H9 (cell line): ENCODE measurements around the gene FOXP4. TPM values are rescaled to one million over a fixed set of nuclear protein-coding genes. Genes with fewer than 3 reads are reported as not detected.

Source experiments
- DNase-seq: peaks from one replicate; pipeline ENCODE4 v3.0.0-alpha.2; 2017
- H2AFZ ChIP-seq: one replicate; pipeline ENCODE4 v1.6.1; 2013; ENCODE audit warnings: mild to moderate bottlenecking, low read length, control low read depth, moderate library complexity
- H2AK5ac ChIP-seq: 2 replicates; pipeline ENCODE4 v1.6.1; 2013; ENCODE audit warnings: low read length, control low read depth, mixed read lengths; ENCODE audit not compliant: insufficient read length
- H2BK120ac ChIP-seq: one replicate; pipeline ENCODE4 v1.6.1; 2013; ENCODE audit warnings: low read depth, mild to moderate bottlenecking, low read length, control low read depth, inconsistent platforms; ENCODE audit not compliant: poor library complexity, severe bottlenecking
- H2BK12ac ChIP-seq: 2 replicates; pipeline ENCODE4 v1.6.1; 2013; ENCODE audit warnings: low read length, control low read depth, mixed read lengths, low read depth; ENCODE audit not compliant: insufficient read length
- H2BK15ac ChIP-seq: 2 replicates; pipeline ENCODE4 v1.6.1; 2013; ENCODE audit warnings: low read depth, low read length, control low read depth
- H2BK20ac ChIP-seq: one replicate; pipeline ENCODE4 v1.6.1; 2013; ENCODE audit warnings: low read depth, mild to moderate bottlenecking, low read length, control low read depth, inconsistent platforms; ENCODE audit not compliant: poor library complexity, severe bottlenecking
- H2BK5ac ChIP-seq: 2 replicates; pipeline ENCODE4 v1.6.1; 2013; ENCODE audit warnings: low read length, control low read depth, mixed read lengths; ENCODE audit not compliant: insufficient read length
- H3K14ac ChIP-seq: 2 replicates; pipeline ENCODE4 v1.6.1; 2013; ENCODE audit warnings: low read length, control low read depth; ENCODE audit not compliant: insufficient read depth
- H3K18ac ChIP-seq: 2 replicates; pipeline ENCODE4 v1.6.1; 2013; ENCODE audit warnings: low read depth, mild to moderate bottlenecking, mixed read lengths, low read length, control low read depth; ENCODE audit not compliant: insufficient read length
- H3K23ac ChIP-seq: 2 replicates; pipeline ENCODE4 v1.6.1; 2013; ENCODE audit warnings: low read length, control low read depth, mixed read lengths, low read depth; ENCODE audit not compliant: insufficient read length
- H3K23me2 ChIP-seq: 2 replicates; pipeline ENCODE4 v1.6.1; 2013; ENCODE audit warnings: low read depth, mild to moderate bottlenecking, mixed read lengths, low read length, control low read depth; ENCODE audit not compliant: insufficient read length, poor library complexity, severe bottlenecking
- H3K27ac ChIP-seq: 2 replicates; pipeline ENCODE4 v1.5.1; 2013; ENCODE audit warnings: low read length, control low read depth, mixed read lengths, low read depth; ENCODE audit not compliant: insufficient read length
- H3K27me3 ChIP-seq: 2 replicates; pipeline ENCODE4 v1.6.1; 2013; ENCODE audit warnings: low read length, control low read depth, inconsistent platforms; ENCODE audit not compliant: insufficient read depth
- H3K4ac ChIP-seq: 2 replicates; pipeline ENCODE4 v1.6.1; 2013; ENCODE audit warnings: low read depth, mild to moderate bottlenecking, control low read depth, inconsistent platforms, low read length, moderate library complexity
- H3K4me1 ChIP-seq: 2 replicates; pipeline ENCODE4 v1.6.1; 2013; ENCODE audit warnings: low read length, control low read depth, inconsistent platforms; ENCODE audit not compliant: insufficient read depth
- H3K4me2 ChIP-seq: 2 replicates; pipeline ENCODE4 v1.6.1; 2013; ENCODE audit warnings: low read length, control low read depth, mixed read lengths; ENCODE audit not compliant: insufficient read length, insufficient read depth
- H3K56ac ChIP-seq: 2 replicates; pipeline ENCODE4 v1.6.1; 2013; ENCODE audit warnings: low read depth, mild to moderate bottlenecking, mixed read lengths, low read length, control low read depth; ENCODE audit not compliant: insufficient read length
- H3K79me1 ChIP-seq: 2 replicates; pipeline ENCODE4 v1.6.1; 2013; ENCODE audit warnings: low read depth, mild to moderate bottlenecking, moderate library complexity, low read length, control low read depth, inconsistent platforms; ENCODE audit not compliant: insufficient read depth, poor library complexity, severe bottlenecking
- H3K79me2 ChIP-seq: 2 replicates; pipeline ENCODE4 v1.6.1; 2013; ENCODE audit warnings: low read length, control low read depth, inconsistent platforms; ENCODE audit not compliant: insufficient read depth
- H3K9ac ChIP-seq: 2 replicates; pipeline ENCODE4 v1.6.1; 2013; ENCODE audit warnings: low read length, control low read depth, mixed read lengths; ENCODE audit not compliant: insufficient read length; ENCODE audit errors: extremely low read depth
- H3K9me3 ChIP-seq: one replicate; pipeline ENCODE4 v1.6.1; 2013; ENCODE audit warnings: low read depth, low read length, inconsistent platforms; ENCODE audit not compliant: control insufficient read depth
- H3T11ph ChIP-seq: one replicate; pipeline ENCODE4 v1.6.1; 2013; ENCODE audit warnings: mild to moderate bottlenecking, low read length, control low read depth, inconsistent platforms
- H4K20me1 ChIP-seq: one replicate; pipeline ENCODE4 v1.6.1; 2013; ENCODE audit not compliant: control insufficient read depth, insufficient read length, insufficient read depth
- H4K5ac ChIP-seq: 2 replicates; pipeline ENCODE4 v1.6.1; 2013; ENCODE audit warnings: low read depth, mild to moderate bottlenecking, mixed read lengths, low read length, control low read depth; ENCODE audit not compliant: insufficient read length
- H4K8ac ChIP-seq: replicated peaks from 2 replicates; pipeline ENCODE4 v1.6.1; 2013; ENCODE audit warnings: low read length, control low read depth, mixed read lengths, low read depth; ENCODE audit not compliant: insufficient read length
- H4K91ac ChIP-seq: 2 replicates; pipeline ENCODE4 v1.6.1; 2013; ENCODE audit warnings: low read depth, mild to moderate bottlenecking, moderate library complexity, mixed read lengths, low read length, control low read depth; ENCODE audit not compliant: insufficient read length
- H3K27ac Mint-ChIP-seq, 3 experiments: 2 replicates in 2 of 3; 3 replicates in 1 of 3; pipeline ENCODE4 v1.8.0; 2020 to 2021; ENCODE audit warnings: mixed read lengths in 3 of 3, mild to moderate bottlenecking in 1 of 3, moderate library complexity in 1 of 3
- H3K27me3 Mint-ChIP-seq: 2 replicates; pipeline ENCODE4 v1.8.0; 2021; ENCODE audit warnings: low read depth, mild to moderate bottlenecking, moderate library complexity, mixed read lengths
- H3K36me3 Mint-ChIP-seq, 3 experiments: 2 replicates in 2 of 3; 3 replicates in 1 of 3; pipeline ENCODE4 v1.8.0; 2020 to 2021; ENCODE audit warnings: low read depth in 3 of 3, mixed read lengths in 3 of 3; ENCODE audit not compliant: insufficient read depth in 1 of 3
- H3K4me1 Mint-ChIP-seq, 2 experiments: 2 replicates each; pipeline ENCODE4 v1.8.0; 2020; ENCODE audit warnings: mixed read lengths in 2 of 2
- H3K4me3 Mint-ChIP-seq, 2 experiments: 2 replicates in 1 of 2; 3 replicates in 1 of 2; pipeline ENCODE4 v1.8.0; 2020 to 2021; ENCODE audit warnings: mild to moderate bottlenecking in 2 of 2, mixed read lengths in 2 of 2, moderate library complexity in 1 of 2
- H3K9me3 Mint-ChIP-seq, 2 experiments: 2 replicates in 1 of 2; 3 replicates in 1 of 2; pipeline ENCODE4 v1.8.0; 2020; ENCODE audit warnings: mild to moderate bottlenecking in 2 of 2, mixed read lengths in 2 of 2, moderate library complexity in 1 of 2
- CTCF ChIP-seq: fragments of 200-600 bp; sonication (generic); conservative IDR thresholded peaks from 3 replicates; pipeline ENCODE4 v1.8.0; 2021; ENCODE audit warnings: antibody characterized with exemption, mild to moderate bottlenecking
- WGBS: extraction: QIAGEN DNeasy Blood & Tissue Kit; methylation state at CpG from one replicate; pipeline ENCODE4 v1.1.7; 2013; ENCODE audit warnings: missing lambda C conversion rate, low lambda C conversion rate, mixed read lengths; ENCODE audit not compliant: insufficient read length; ENCODE audit errors: extremely low coverage; 5-methylcytosine and 5-hydroxymethylcytosine counted together
- total RNA-seq: library from RNA; stranded (reverse); gene quantifications from 2 replicates; pipeline ENCODE4 v1.2.1, GENCODE V29; 2021

The FOXP4 gene
- total RNA-seq, 1 experiment from 2014 or later, result 18.2 TPM

- no peaks in the 10 kb centered on the region for H3K23me2 ChIP-seq
- Mint-ChIP-seq H3K27me3 (no peaks in the 10 kb centered on the region; the same call in 1 of the 2 replicates), H3K36me3 (peaks cover 27 to 59% (median 33%) of the 10 kb centered on the region in 3 experiments; a peak in 6 of 7 replicates), H3K4me3 (no peak overlapping the region), H3K4me1 (peaks cover 12 to 17% of the 10 kb centered on the region in 2 experiments), H3K9me3 (no peaks in the 10 kb centered on the region), H3K27ac (0 out of 7 replicates have a peak overlapping the region, but pooled peaks of 1 of the 3 experiments have one; percentile 64)
- H2BK20ac ChIP-seq, result no peak overlapping the region
- H4K8ac ChIP-seq, result no peak overlapping the region
- no peak for TF ChIP-seq CTCF
- H3T11ph ChIP-seq, result no peak overlapping the region
- DNase-seq, result no peak
- H3K79me1 ChIP-seq, result no peaks in the 10 kb centered on the region
- H3K56ac ChIP-seq, result no peak overlapping the region
- no peak overlapping the region for H4K91ac ChIP-seq
- H3K4ac ChIP-seq, result no peak overlapping the region
- H3K27ac ChIP-seq, result no peak overlapping the region
- H2BK120ac ChIP-seq, result no peak overlapping the region
- H2AFZ ChIP-seq, result no peak overlapping the region
- no peak overlapping the region for H4K5ac ChIP-seq
- no peak overlapping the region for H2AK5ac ChIP-seq
- no peaks in the 10 kb centered on the region for H3K9me3 ChIP-seq
- H3K18ac ChIP-seq, result no peak overlapping the region
- no CpG with 5 or more reads among the region's 10 CpGs for WGBS
- H3K9ac ChIP-seq, result no peak overlapping the region
- H3K79me2 ChIP-seq, result no peaks in the 10 kb centered on the region
- no peaks in the 10 kb centered on the region; the same call in 1 of the 2 replicates for H3K4me1 ChIP-seq
- H4K20me1 ChIP-seq, result no peaks in the 10 kb centered on the region
- no peak overlapping the region for H3K14ac ChIP-seq
- no peak overlapping the region for H2BK12ac ChIP-seq
- no peak overlapping the region for H2BK15ac ChIP-seq
- H3K27me3 ChIP-seq, result no peaks in the 10 kb centered on the region
- H2BK5ac ChIP-seq, result no peak overlapping the region
- H3K23ac ChIP-seq, result no peak overlapping the region
- no peak overlapping the region for H3K4me2 ChIP-seq
Observed at GRCh38 chr6:41649596-41649995, 103.4 kb downstream of the FOXP4 start.
